GM23338 (cell line): ENCODE data around the gene RARRES2. TPM values are rescaled to one million over a fixed set of nuclear protein-coding genes. Genes with fewer than 3 reads are reported as not detected.

ENCODE experiments used
- ATAC-seq: fragments of 200-7000 bp; cut with Tn5 transposase; 3 replicates; pipeline ENCODE4 v1.9.1; 2020
- DNase-seq: peaks from one replicate; pipeline ENCODE4 v3.0.0-alpha.2; 2015; ENCODE audit warnings: low spot score
- H2AFZ ChIP-seq: fragments of 200-600 bp; sonication (generic); 2 replicates; pipeline ENCODE4 v1.8.0; 2016; ENCODE audit warnings: antibody characterized with exemption, mild to moderate bottlenecking, moderate library complexity
- H3F3A ChIP-seq: fragments of 200-600 bp; sonication (generic); replicated peaks from 2 replicates; pipeline ENCODE4 v1.8.0; 2017; ENCODE audit warnings: antibody characterized with exemption, mixed run types, low read depth
- H3K27ac ChIP-seq: fragments of 200-600 bp; sonication (generic); 2 replicates; pipeline ENCODE4 v1.6.1; 2016; ENCODE audit warnings: low read depth
- H3K27me3 ChIP-seq: fragments of 200-600 bp; sonication (generic); 2 replicates; pipeline ENCODE4 v1.8.0; 2016; ENCODE audit warnings: mild to moderate bottlenecking, mixed run types, moderate library complexity; ENCODE audit not compliant: insufficient read depth
- H3K36me3 ChIP-seq: fragments of 200-600 bp; sonication (generic); 2 replicates; pipeline ENCODE4 v1.8.0; 2016; ENCODE audit warnings: mild to moderate bottlenecking; ENCODE audit not compliant: insufficient read depth
- H3K4me1 ChIP-seq: fragments of 200-600 bp; sonication (generic); 2 replicates; pipeline ENCODE4 v1.8.0; 2016; ENCODE audit warnings: mild to moderate bottlenecking, moderate library complexity; ENCODE audit not compliant: insufficient read depth
- H3K4me2 ChIP-seq: fragments of 200-600 bp; sonication (generic); 2 replicates; pipeline ENCODE4 v1.7.1; 2017; ENCODE audit warnings: mixed run types
- H3K4me3 ChIP-seq: fragments of 200-600 bp; sonication (generic); 2 replicates; pipeline ENCODE4 v1.6.1; 2016; ENCODE audit warnings: mixed run types
- H3K79me2 ChIP-seq: fragments of 200-600 bp; sonication (generic); replicated peaks from 2 replicates; pipeline ENCODE4 v1.8.0; 2017; ENCODE audit warnings: mild to moderate bottlenecking; ENCODE audit not compliant: insufficient read depth
- H3K9me2 ChIP-seq: fragments of 200-600 bp; sonication (generic); 2 replicates; pipeline ENCODE4 v1.8.0; 2017; ENCODE audit not compliant: insufficient read depth
- H4K20me1 ChIP-seq: fragments of 200-600 bp; sonication (generic); replicated peaks from 2 replicates; pipeline ENCODE4 v1.8.0; 2017; ENCODE audit warnings: mild to moderate bottlenecking; ENCODE audit not compliant: insufficient read depth
- H3K27ac Mint-ChIP-seq: 2 replicates; pipeline ENCODE4 v1.8.0; 2020; ENCODE audit warnings: inconsistent platforms, mild to moderate bottlenecking, moderate library complexity, mixed read lengths
- H3K27me3 Mint-ChIP-seq: 3 replicates; pipeline ENCODE4 v1.8.0; 2022; ENCODE audit warnings: low read depth, mild to moderate bottlenecking, moderate library complexity, mixed read lengths, inconsistent platforms; ENCODE audit not compliant: insufficient read depth, poor library complexity
- H3K36me3 Mint-ChIP-seq: 3 replicates; pipeline ENCODE4 v1.8.0; 2021; ENCODE audit warnings: low read depth, mild to moderate bottlenecking, inconsistent platforms, moderate library complexity, mixed read lengths
- H3K4me1 Mint-ChIP-seq: 3 replicates; pipeline ENCODE4 v1.8.0; 2020; ENCODE audit warnings: mild to moderate bottlenecking, inconsistent platforms, mixed read lengths
- H3K4me3 Mint-ChIP-seq: 3 replicates; pipeline ENCODE4 v1.8.0; 2021; ENCODE audit warnings: moderate library complexity, mild to moderate bottlenecking, inconsistent platforms, mixed read lengths
- H3K9me3 Mint-ChIP-seq: 3 replicates; pipeline ENCODE4 v1.8.0; 2020; ENCODE audit warnings: moderate library complexity, mild to moderate bottlenecking, inconsistent platforms, mixed read lengths
- CREB1 ChIP-seq: fragments of 250-450 bp; sonication (Bioruptor Pico); IDR thresholded peaks from 2 replicates; pipeline ENCODE4 v1.5.0; 2020; ENCODE audit warnings: low read depth, mild to moderate bottlenecking, moderate library complexity
- CTCF ChIP-seq, 2 experiments: fragments of 200-600 bp in 1 of 2; sonication (generic) in 1 of 2; conservative IDR thresholded peaks; 2 replicates each; pipeline versions ENCODE4 v1.5.1 to v1.6.1; 2016 to 2017; ENCODE audit warnings: antibody characterized with exemption in 2 of 2, low read depth in 2 of 2, mild to moderate bottlenecking in 2 of 2, moderate library complexity in 1 of 2
- EZH2 ChIP-seq: fragments of 200-600 bp; sonication (generic); IDR thresholded peaks from one replicate; pipeline ENCODE4 v1.8.0; 2017; ENCODE audit warnings: antibody characterized with exemption, mild to moderate bottlenecking, low read depth; ENCODE audit not compliant: unreplicated experiment
- JUNB ChIP-seq: IDR thresholded peaks from one replicate; pipeline ENCODE4 v1.6.1; 2016; ENCODE audit warnings: antibody characterized with exemption; ENCODE audit not compliant: unreplicated experiment
- NANOG ChIP-seq: IDR thresholded peaks from 2 replicates; pipeline ENCODE4 v1.6.1; 2016; ENCODE audit warnings: antibody characterized with exemption, borderline replicate concordance
- POLR2AphosphoS5 ChIP-seq: IDR thresholded peaks from 2 replicates; pipeline ENCODE4 v1.6.1; 2016; ENCODE audit warnings: antibody characterized with exemption, low read depth
- REST ChIP-seq: IDR thresholded peaks from one replicate; pipeline ENCODE4 v1.6.1; 2018; ENCODE audit warnings: antibody characterized with exemption; ENCODE audit not compliant: unreplicated experiment
- STAT1 ChIP-seq: IDR thresholded peaks from one replicate; pipeline ENCODE4 v1.6.1; 2016; ENCODE audit warnings: antibody characterized with exemption; ENCODE audit not compliant: unreplicated experiment
- ZNF331 ChIP-seq: fragments of 250-450 bp; sonication (Bioruptor Pico); IDR thresholded peaks from 2 replicates; pipeline ENCODE4 v1.5.0; 2020; ENCODE audit warnings: low read depth, mild to moderate bottlenecking, moderate library complexity
- polyA plus RNA-seq: library from polyadenylated mRNA; unstranded; fragments of >200 nt; fragmentation: Nextera tagmentation; extraction: Ambion mirVana; gene quantifications from 2 replicates; pipeline ENCODE4 v1.2.1, GENCODE V29; 2016
- total RNA-seq: library from RNA; depleted of rRNA; stranded (reverse); fragments of >200 nt; shearing (Covaris generic); gene quantifications from 2 replicates; pipeline ENCODE4 v1.2.3, GENCODE V29; 2014

RARRES2 gene
- total and polyA plus RNA-seq, 2 experiments from 2014 or later = 169 to 314 TPM

GRCh38 chr7:150390205-150390604, 48.8 kb upstream of the RARRES2 start (continued):
- TF ChIP-seq REST (no peak), STAT1 (no peak), POLR2AphosphoS5 (no peak), EZH2 (no peak), ZNF331 (CRISPR knock-in tag) (no peak)

GRCh38 chr7:150389532-150389816, 48.0 kb upstream of the RARRES2 start:
- peaks cover 17% of the 10 kb centered on the region for H3K27me3 Mint-ChIP-seq

GRCh38 chr7:150388709-150389531, 47.5 kb upstream of the RARRES2 start:
- H3K4me3 ChIP-seq = no peak overlapping the region
- DNase-seq (peak; percentile 70), ATAC-seq (peak; percentile 53)
- TF ChIP-seq NANOG (no peak), CTCF (conservative IDR thresholded peaks at IDR 0.05; ENCODE audit: low read depth in 2 of 2) (peak; percentile 38 to 68)
- no peaks in the 10 kb centered on the region for H3K9me2 ChIP-seq
- H3K4me1 ChIP-seq = peaks cover 56% of the 10 kb centered on the region
- no peak overlapping the region for H2AFZ ChIP-seq
- peak overlapping the region; percentile 39; the same call in 1 of the 2 replicates for H3K27ac ChIP-seq
- peaks cover 37% of the 10 kb centered on the region for H3K79me2 ChIP-seq
- H3F3A ChIP-seq = peaks cover 17% of the 10 kb centered on the region; the same call in 1 of the 2 replicates
- H3K4me2 ChIP-seq = no peak overlapping the region
- no peaks in the 10 kb centered on the region for H4K20me1 ChIP-seq
- peaks cover 67% of the 10 kb centered on the region for H3K36me3 Mint-ChIP-seq
- no peaks in the 10 kb centered on the region for H3K9me3 Mint-ChIP-seq
- no peaks in the 10 kb centered on the region for H3K27me3 ChIP-seq
- H3K4me1 Mint-ChIP-seq = peaks cover 49% of the 10 kb centered on the region
- H3K36me3 ChIP-seq = peaks cover 10% of the 10 kb centered on the region; the same call in 1 of the 2 replicates
- H3K4me3 Mint-ChIP-seq = no peak overlapping the region
- peak overlapping the region; percentile 89 for H3K27ac Mint-ChIP-seq
- peaks cover 21% of the 10 kb centered on the region for H3K27me3 Mint-ChIP-seq

More at GRCh38 chr7:150389532-150389816, 48.0 kb upstream of the RARRES2 start:
- Histone ChIP-seq H3K27ac (no peak overlapping the region), H3K4me1 (peaks cover 56% of the 10 kb centered on the region), H3F3A (peaks cover 13% of the 10 kb centered on the region; the same call in 1 of the 2 replicates), H3K36me3 (peaks cover 10% of the 10 kb centered on the region; the same call in 1 of the 2 replicates), H3K4me3 (no peak overlapping the region), H3K9me2 (no peaks in the 10 kb centered on the region), H3K79me2 (peaks cover 35% of the 10 kb centered on the region), H3K4me2 (no peak overlapping the region), H3K27me3 (no peaks in the 10 kb centered on the region), H4K20me1 (no peaks in the 10 kb centered on the region), H2AFZ (no peak overlapping the region)
- Mint-ChIP-seq H3K4me3 (no peak overlapping the region), H3K9me3 (no peaks in the 10 kb centered on the region), H3K36me3 (peaks cover 67% of the 10 kb centered on the region), H3K27ac (peak overlapping the region; percentile 89; the same call in 1 of the 2 replicates), H3K4me1 (peaks cover 50% of the 10 kb centered on the region)
- ATAC-seq (no peak), DNase-seq (no peak)
- TF ChIP-seq ZNF331 (CRISPR knock-in tag) (no peak), POLR2AphosphoS5 (no peak), JUNB (no peak), CREB1 (CRISPR knock-in tag) (no peak), STAT1 (no peak)
